Measurements from ENCODE around the gene KRTAP2-2.
"Not testable (repeated sequence)": the region's sequence is repeated elsewhere in the genome, so short reads cannot be mapped to it uniquely, and the experiment has no call there.

Gene KRTAP2-2

DNA sequence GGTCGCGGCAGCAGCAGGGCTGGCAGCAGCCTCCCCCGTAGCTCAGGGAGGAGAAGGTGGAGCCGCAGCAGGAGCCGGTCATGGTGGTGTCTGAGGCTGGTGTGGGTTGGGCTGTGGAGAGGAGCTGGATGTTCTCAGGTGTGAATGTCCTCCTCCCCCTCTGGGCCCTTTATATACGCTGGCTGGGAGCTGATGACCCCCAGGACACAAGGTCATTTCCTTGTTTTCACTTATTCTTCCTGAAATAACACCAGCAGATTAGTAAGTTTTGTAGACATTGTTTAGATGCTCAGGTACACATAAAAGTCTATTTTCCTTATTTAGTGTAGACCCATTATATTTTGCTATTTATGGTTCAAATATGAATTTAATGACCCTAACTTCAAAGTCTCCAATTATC is at the start of gene KRTAP2-2:
Gene KRTAP2-2 (minus strand): TSS at position 101 of the 400 bp plus-strand sequence. CDS start 19 bp downstream, at position 82.
- DNase-seq = not testable (repeated sequence)

- DNase-seq = not testable (repeated sequence)
These were observed 49.5 kb upstream of the KRTAP2-2 start for GRCh38 chr17:41104386-41105038.

DNA sequence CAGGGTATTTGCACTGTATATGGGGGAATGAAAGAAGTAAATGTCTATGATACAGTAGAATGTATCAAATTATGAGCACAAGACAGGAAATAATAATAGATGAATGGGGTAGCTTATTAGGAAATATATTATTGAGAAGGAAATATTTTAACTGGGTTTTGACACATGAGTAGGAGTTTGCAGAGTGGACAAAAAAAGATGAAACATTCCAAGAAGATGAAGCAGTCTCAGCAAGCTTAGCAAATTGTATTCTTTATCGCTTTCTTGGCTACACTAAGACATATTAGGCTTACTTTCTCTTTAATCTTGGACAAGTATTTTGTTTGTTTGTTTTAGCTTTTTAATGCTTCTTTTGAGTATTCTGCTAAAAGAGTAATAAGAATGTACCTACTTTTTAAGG is 48.9 kb upstream of the KRTAP2-2 start:
- DNase-seq = no peak
- TF ChIP-seq POLR2A (IDR thresholded peaks at IDR 0.05; ENCODE audit: low read length) (no peak), GATA1 (IDR thresholded peaks at IDR 0.05; ENCODE audit: low read depth, low read length) (no peak)

- TF ChIP-seq POLR2A (IDR thresholded peaks at IDR 0.05; ENCODE audit: low read length) (no peak), GATA1 (IDR thresholded peaks at IDR 0.05; ENCODE audit: low read depth, low read length) (no peak)
These were observed 46.7 kb upstream of the KRTAP2-2 start, which contains the start of gene KRTAP4-16 for GRCh38 chr17:41101586-41102259. Gene KRTAP4-16 (minus strand): TSS chr17:41102209. CDS start chr17:41102209, 0 bp downstream.

DNA sequence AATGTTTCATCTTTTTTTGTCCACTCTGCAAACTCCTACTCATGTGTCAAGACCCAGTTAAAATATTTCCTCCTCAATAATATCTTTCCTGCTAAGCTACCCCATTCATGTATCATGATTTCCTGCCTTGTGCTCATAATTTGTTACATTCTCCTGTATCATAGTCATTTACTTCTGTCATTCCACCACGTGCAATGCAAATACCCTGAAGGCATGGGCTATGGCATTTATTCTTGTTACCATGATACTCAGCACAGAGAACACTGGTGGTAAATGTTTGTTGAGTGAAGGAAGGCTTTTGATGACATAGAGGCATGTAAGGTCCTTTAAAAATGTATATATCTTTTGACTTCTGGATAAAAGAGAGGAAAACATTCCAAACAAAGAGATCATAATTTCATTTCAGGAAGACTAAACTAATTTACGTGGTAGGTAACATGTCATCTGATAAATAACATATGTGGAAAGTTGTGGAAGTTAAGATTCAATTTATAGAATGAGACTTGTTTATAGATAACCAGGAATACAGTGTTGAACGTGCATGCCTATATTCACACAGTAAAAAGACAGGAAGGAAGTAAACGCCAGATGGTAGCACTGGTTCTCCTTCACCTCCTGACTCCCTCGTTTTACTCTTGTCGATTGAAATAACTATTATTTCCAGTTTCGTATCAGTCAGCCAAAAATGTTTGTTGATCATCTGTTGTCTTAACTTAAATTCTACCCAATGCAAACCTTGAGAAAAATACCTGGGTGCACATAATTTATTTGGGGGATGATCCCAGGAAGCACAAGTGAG is 44.9 kb upstream of the KRTAP2-2 start:
- not testable (repeated sequence) for DNase-seq

More at GRCh38 chr17:41101586-41102259, 46.7 kb upstream of the KRTAP2-2 start, which contains the start of gene KRTAP4-16:
- no peak for DNase-seq

GRCh38 chr17:41098481-41098880 is 43.5 kb upstream of the KRTAP2-2 start:
- no peak for DNase-seq
- TF ChIP-seq POLR2A (IDR thresholded peaks at IDR 0.05; ENCODE audit: low read length) (no peak), GATA1 (IDR thresholded peaks at IDR 0.05; ENCODE audit: low read depth, low read length) (no peak)

- TF ChIP-seq GATA1 (IDR thresholded peaks at IDR 0.05; ENCODE audit: low read depth, low read length) = no peak
- no peak for TF ChIP-seq POLR2A (IDR thresholded peaks at IDR 0.05; ENCODE audit: low read length)
- no peak for DNase-seq
These were observed 43.0 kb upstream of the KRTAP2-2 start, which contains the start of gene KRTAP4-8 for GRCh38 chr17:41098042-41098441. Gene KRTAP4-8 (minus strand): TSS chr17:41098142. CDS start chr17:41098084, 58 bp downstream.

GRCh38 chr17:41096055-41096454 is 41.0 kb upstream of the KRTAP2-2 start:
- TF ChIP-seq GATA1 (IDR thresholded peaks at IDR 0.05; ENCODE audit: low read depth, low read length) = no peak
- no peak for TF ChIP-seq POLR2A (IDR thresholded peaks at IDR 0.05; ENCODE audit: low read length)
- no peak for DNase-seq

- DNase-seq = not testable (repeated sequence)
These were observed 33.8 kb upstream of the KRTAP2-2 start for GRCh38 chr17:41088760-41089352.

DNA sequence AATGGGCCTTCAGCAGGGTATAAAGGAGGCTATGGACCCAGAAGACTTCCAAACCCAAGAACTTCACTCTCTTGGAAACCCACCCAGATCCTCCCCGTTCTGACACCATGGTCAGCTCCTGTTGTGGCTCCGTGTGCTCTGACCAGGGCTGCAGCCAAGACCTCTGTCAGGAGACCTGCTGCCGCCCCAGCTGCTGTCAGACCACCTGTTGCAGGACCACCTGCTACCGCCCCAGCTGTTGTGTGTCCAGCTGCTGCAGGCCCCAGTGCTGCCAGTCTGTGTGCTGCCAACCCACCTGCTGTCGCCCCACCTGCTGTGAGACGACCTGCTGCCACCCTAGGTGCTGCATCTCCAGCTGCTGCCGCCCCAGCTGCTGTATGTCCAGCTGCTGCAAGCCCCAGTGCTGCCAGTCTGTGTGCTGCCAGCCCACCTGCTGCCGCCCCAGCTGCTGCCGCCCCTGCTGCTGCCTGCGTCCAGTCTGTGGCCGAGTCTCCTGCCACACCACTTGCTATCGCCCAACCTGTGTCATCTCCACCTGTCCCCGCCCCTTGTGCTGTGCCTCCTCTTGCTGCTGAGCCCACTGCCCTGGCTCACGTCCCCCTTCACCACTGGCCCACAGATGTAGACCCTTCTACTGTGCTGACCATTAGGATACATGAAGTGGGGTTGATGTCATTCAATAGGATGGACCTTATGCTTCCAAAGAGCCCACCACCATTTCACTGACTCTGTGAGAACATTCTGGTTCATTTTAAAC is 29.2 kb upstream of the KRTAP2-2 start, which contains the start of gene KRTAP4-7:
Gene KRTAP4-7 (plus strand): TSS at position 51 of the 757 bp plus-strand sequence. CDS start 57 bp downstream, at position 108.
- DNase-seq = not testable (repeated sequence)

DNA sequence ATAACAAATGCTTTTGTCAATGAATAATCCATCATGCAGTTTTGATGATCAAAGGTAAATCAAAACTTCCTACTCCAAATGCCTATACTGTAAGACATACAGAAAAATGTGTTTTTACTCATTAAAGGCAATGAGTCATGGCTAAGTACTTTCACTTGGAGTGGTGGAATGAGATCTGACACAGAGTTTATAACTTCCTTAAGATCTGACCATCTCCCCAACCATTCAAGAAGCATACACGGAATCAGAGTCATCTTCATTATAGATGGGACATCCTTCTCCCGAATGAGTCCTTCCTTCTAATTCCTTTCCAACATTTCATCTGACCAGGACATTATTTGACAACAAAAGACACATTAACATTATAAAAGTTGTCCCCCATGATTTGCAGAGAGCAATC is 28.4 kb upstream of the KRTAP2-2 start:
- not testable (repeated sequence) for DNase-seq

GRCh38 chr17:41082626-41083025 is 27.6 kb upstream of the KRTAP2-2 start:
- TF ChIP-seq POLR2A (IDR thresholded peaks at IDR 0.05; ENCODE audit: low read length) (no peak), GATA1 (IDR thresholded peaks at IDR 0.05; ENCODE audit: low read depth, low read length) (no peak)
- no peak for DNase-seq

DNA sequence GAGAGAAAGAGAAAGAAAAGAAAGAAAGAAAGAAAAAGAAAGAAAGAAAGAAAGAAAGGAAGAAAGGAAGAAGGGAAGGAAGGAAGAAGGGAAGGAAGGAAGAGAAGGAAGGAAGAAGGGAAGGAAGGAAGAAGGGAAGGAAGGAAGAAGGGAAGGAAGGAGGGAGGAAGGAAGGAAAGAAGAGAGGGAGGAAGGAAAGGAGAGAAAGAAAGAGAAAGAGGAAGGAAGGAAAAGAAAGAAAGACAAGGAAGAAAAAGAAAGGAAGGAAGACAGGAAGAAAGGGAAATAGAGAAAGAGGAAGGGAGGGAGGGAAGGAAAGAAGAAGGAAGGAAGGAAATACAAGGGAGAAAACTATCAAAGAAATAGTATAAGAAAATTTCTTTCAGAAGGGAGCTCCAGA is 21.8 kb upstream of the KRTAP2-2 start:
- no peak for TF ChIP-seq GATA1 (IDR thresholded peaks at IDR 0.05; ENCODE audit: low read depth, low read length)
- TF ChIP-seq POLR2A (IDR thresholded peaks at IDR 0.05; ENCODE audit: low read length) = no peak

GRCh38 chr17:41073676-41074075 is 18.6 kb upstream of the KRTAP2-2 start:
- TF ChIP-seq GATA1 (IDR thresholded peaks at IDR 0.05; ENCODE audit: low read depth, low read length) = no peak
- no peak for TF ChIP-seq POLR2A (IDR thresholded peaks at IDR 0.05; ENCODE audit: low read length)
- no peak for DNase-seq

More for the DNA sequence above, 21.8 kb upstream of the KRTAP2-2 start:
- no peak for DNase-seq
